EH (cell line): ENCODE measurements around the gene GAD1.

Experiments
- DNase-seq: peaks from one replicate; pipeline ENCODE4 v3.0.0-alpha.2; 2015; ENCODE audit warnings: low read depth

Gene GAD1

GRCh38 chr2:170896622-170897021 lies 79.9 kb downstream of the GAD1 start:
- no peak for DNase-seq

GRCh38 chr2:170897108-170897507 lies 80.4 kb downstream of the GAD1 start:
- no peak for DNase-seq

- DNase-seq: no peak
These were observed 89.2 kb downstream of the GAD1 start for GRCh38 chr2:170905864-170906263.
